GM21619 (cell line): ENCODE results near the gene CA5A.

Experiments used
- ATAC-seq: cut with Tn5 transposase; IDR thresholded peaks from one replicate; pipeline ENCODE4 v1.9.1; 2021; ENCODE audit not compliant: unreplicated experiment

The CA5A gene

GRCh38 chr16:87964049-87964659, 27.8 kb upstream of the CA5A start:
- no peak for ATAC-seq

DNA sequence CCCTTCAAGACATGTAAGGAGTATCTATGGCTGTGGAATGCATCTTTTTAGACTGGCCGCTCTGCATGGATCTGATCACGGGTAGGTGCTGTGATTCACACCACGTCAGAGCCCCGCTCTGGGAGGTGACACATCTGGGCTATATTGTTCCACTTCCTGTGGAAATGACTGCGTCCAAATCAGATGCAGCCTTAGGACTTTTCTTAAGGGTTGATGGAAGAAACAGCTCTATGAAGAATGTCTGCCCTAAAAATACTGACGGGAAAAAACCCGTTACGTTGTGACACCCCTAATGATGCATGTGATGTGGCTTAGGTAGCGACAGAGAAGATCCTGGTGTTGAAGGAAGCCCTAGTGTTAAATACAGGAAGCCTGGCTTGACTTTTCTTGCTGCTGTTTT, 27.1 kb upstream of the CA5A start:
- no peak for ATAC-seq

DNA sequence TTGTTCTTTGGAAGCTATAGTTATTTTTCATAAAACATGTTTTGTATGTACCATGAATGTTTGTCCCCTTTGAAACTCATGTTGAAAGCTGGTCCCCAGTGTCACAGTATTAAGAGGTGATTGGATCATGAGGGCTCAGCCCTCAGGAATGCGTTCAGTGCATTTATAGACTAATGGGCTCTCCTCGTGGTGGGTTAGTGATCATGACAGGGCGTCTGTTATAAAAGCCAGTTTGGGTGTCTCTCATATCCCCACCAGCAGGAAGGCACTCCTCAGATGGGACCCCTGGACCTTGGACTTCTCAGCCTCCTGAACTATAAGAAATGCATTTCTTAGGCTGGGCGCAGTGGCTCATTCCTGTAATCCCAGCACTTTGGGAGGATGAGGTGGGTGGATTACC, 25.3 kb upstream of the CA5A start:
- no peak for ATAC-seq

DNA sequence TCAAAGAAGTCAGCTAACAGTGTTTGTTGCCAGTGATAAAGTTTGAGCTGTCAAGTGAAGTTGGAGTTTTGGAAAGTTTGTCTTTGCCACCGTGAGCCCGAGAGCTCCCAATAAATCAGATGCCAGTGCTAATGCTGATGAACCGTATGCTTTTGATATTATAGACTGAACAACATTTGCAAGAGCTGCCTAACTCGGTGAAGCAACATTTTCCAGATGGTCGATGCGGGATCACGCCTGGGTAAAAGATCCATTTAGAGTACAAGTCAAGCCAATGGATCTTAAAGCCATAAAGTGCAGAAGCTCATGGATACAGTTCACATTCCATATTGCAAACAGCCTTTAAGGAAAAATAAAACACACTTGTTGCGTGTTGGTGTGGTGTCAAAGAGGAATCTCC, 24.5 kb upstream of the CA5A start:
- no peak for ATAC-seq

DNA sequence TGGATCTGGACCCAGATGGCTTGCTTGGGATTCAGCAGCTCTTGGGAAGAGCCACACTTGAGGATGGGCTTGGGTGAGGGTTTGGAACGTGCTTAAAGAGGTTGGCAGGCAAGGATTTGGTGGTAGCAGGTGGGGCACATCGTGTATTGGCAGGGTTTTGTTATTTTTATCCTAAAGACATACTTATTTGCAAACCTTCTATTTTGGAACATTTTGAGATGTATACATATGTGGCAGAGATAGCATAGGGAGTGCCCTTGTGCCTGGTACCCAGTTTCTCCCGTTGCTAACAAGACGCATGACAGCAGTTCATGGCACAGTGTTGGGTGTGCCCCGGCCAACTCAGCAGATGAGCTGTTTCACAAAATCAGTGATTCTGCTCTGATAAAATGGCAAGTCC, 24.0 kb upstream of the CA5A start:
- no peak for ATAC-seq

DNA sequence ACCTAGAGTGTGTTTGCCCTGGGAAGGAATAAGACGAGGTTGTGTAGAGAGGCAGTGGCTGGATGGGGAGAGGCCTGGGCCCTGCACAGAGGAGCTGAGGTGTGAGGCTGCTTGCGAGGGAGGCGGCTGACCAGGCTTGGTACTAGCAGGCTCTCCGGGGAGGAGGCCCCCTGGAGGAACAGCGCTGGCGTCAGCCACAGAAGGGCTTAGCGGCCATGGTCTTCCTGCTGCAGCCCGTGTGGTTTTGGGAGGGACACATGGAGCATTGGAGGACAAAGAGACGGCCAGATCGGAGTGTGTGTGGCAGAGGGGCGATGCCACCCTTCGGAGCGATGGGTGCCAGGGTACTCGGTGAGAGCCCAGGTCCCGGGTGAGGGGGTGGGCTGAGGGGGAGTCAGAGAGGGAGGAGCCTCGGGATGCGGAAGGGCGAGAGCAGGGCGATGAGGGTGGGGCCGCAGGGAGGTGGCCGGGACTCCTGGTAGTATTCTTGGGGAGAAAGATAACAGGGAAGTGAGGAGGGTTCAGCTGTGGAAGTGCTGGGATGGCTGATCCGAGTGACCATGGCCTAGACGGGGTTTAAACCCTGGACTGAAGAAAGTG, 23.2 kb upstream of the CA5A start:
- no peak for ATAC-seq

DNA sequence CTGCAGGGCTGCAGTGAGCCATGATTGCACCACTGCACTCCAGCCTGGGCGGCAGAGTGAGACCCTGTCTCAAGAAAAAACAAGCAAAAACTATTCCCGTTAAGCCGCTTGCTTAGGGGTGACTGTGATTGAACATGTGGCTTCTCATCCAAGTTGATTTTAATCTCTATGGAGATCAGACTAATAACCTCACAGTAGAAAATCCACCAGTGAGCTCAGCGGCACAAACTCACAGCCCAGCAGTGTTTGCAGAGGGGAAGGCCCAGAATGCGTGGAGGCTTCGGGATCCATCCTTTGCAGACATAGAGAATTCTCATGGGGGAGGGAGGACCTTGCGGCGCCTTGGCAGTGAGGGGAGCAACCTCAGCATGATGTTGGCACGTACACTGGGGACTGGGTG, 22.3 kb upstream of the CA5A start:
- no peak for ATAC-seq

- no peak for ATAC-seq
Measured at GRCh38 chr16:87957296-87958094, 21.2 kb upstream of the CA5A start.

DNA sequence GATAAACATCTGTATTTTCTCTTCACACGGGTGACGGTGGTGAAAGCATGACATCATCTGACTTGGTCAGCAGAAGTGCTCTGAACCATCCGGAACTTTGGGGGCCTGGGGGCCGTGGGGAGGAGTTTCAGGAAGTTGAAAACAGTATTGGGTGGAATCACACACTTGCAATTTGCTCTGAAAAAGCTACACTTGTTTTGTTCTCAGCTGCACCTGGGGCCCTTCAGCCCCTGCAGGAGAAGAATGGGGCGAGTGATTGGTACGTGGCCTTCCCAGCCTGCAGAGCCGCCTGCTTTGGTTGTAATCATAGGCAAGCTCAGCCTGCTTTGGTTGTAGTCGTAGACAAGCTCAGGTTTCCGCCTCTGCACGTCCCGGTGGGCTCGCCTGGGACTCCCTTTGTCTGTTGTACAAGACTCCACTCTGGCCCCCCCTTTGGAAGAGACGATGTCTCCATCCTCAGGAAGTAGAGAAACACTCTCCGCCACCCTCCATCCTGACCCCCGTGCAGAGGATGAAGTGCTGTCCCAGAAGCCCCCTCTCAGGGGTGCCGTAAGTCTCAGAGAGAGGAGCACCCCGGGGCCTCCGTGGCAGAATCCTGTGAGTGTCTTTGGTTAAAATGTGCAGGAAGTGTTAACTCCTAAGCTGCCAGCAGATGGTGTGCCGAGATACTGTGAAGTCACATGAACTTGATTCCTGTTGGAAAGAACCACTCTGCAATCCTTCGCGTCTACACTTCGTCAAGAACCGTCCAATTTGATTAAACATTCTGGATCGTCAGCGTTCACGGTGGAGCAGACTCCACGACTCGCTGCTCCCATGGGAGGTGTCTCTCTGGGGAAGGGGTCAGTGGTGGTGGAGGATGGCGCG, 20.3 kb upstream of the CA5A start:
- peak; percentile 36 for ATAC-seq

- no peak for ATAC-seq
Measured at GRCh38 chr16:87956098-87956364, 19.7 kb upstream of the CA5A start.

DNA sequence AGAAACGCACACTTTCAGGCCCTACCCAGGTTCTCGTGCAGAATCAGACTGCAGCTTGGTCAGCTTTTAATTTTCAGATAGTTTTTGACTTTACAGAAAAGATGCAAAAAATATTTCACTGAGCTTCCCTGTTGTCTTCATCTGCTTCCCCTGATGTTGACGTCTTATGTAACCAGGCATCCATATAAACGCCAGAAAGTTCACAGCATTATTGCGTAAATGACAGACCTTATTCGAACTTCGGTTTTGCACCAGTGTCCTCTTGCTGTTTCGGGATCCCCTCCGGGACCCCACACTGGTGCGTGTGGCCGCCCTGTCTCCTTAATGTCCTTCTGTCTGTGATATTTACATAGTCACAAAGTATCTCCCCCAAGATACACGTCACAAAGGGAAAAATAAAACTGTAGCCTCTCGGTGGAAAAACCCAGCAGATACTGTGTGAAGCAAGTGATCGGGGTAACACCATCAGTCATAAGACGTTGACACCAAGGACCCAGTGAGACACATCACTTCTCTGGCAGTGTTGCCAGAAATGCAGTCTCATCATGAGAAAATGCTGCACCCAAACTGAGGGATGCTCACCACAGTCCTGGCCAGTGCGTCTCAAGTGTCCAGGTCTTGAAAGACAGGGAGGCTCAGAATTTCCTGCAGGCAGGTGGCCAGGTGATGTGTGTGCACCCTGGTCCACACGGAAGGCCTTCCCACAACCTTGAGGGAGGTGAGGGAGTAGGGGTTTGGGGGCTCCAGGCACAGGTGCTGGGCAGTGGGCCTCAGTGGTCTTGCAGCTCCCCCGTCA, 19.2 kb upstream of the CA5A start:
- ATAC-seq = no peak

DNA sequence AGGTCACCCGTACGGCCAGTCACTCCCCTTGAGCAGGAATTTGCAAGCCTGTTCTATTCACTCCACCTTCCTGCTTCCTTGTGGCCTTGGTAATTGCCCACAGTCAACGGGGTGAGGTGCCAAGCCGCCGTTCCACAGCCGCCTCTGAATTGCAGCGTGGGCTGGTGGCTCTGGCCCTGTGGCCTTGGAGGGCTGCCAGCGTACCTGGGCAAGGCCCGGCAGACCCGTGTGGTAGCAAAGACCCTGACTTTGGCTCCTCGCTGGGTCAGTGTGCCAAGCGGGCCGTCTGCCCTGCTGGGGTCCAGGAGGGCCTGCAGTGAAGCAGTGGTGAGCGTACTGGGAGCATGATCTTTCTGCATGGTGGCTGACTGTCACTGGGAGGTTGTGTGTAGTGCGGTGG, 18.5 kb upstream of the CA5A start:
- ATAC-seq = no peak

DNA sequence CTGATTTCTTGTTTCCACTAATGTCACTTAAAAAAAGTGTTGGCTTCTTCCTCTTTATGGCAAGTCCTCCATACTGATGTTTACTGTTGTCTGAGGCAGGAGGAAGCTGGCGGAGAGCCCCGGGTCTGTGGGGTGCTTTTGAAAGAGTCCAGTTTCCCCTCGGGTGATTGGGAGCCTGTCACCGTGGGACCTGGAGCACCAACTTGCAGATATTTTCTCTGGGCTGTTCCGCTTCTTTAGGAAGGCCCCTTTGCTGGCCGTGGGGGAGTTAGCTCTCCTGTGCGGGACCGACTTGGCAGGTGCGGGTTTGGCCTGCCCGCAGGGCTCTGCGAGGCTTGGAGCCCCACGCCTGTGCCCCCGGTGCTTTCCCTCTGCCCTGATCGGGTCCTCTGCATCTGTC, 18.0 kb upstream of the CA5A start:
- no peak for ATAC-seq

DNA sequence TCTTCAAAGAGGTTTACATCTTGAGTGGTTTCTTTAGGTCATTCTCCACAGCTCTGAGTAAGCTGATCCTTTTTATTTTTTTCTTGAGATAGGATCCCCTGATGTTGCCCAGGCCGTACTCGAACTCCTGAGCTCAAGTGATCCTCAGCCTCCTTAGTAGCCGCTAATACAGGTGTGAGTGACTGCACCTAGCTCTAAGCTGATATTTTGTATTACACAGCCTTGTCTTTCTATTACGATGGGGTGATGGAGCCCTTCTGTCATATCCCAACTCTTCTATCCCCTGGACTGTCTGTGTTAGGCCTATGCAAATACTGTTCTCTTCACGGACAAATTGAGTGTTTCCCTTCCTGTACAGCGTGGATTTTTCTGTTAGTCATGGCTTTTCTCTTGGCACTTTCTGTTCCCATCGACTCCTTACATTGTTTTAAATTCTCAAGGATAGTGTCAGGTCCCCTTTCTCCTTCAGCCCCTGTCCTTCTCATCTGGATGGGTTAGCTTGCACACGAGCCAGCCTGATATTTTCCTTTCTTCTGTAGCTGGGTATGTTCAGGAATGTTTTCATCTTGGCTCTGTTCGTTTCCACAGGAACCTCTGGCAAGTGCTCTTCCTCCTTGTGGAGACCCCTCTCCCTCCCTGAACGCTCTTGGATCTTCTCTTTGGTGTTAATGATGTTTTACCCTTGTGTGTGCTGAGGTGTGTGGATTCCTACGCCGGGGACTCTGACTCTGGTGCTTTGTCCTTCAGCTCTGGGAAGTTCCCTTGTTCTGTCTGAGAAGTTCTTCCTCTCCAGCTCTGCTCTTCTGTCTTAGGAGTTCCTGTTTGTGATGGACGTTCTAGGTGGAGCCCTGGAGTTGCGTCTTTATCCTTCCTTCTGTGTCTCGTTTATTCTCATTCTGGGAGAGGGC, 17.2 kb upstream of the CA5A start:
- no peak for ATAC-seq

DNA sequence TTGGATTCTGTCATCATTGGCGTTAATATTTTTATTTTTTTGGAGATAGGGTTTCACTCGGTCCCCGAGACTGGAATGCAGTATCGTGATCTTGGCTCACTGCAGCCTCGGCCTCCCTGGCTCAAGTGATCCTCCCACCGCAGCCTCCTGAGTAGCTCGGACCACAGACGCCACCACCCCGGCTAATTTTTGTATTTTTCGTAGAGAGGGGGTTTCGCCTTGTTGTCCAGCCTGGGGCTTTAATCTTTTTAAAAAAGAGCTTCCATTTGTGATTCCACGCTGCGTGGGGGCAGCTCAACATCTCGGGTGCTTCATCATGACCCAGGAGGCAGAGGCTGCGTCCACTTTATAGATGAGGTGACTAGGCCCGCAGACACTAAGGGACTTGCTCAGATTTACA, 16.4 kb upstream of the CA5A start:
- no peak for ATAC-seq

- ATAC-seq = peak; percentile 4
Measured at GRCh38 chr16:87951552-87952538, 15.5 kb upstream of the CA5A start.

GRCh38 chr16:87950765-87951551, 14.6 kb upstream of the CA5A start, which contains the start of gene BANP:
BANP (plus strand) TSS chr16:87951434; CDS start chr16:87975116, 23,682 bp downstream.
- peak; percentile 84 for ATAC-seq
